H1 (cell line): ENCODE results near the gene TMEM229B. TPM values are rescaled to one million over a fixed set of nuclear protein-coding genes. Genes with fewer than 3 reads are reported as not detected.

ENCODE experiments used
- CTCF ChIA-PET: fragments of 300-600 bp; sonication (Branson Sonifier 250); formaldehyde crosslinking; loops from one replicate; lab custom pipeline; 2021; ENCODE audit not compliant: partially characterized antibody; lab: Charles Lee
- POLR2A ChIA-PET: fragments of 300-600 bp; sonication (Branson Sonifier 250); formaldehyde crosslinking; loops from one replicate; lab custom pipeline; 2021; ENCODE audit warnings: inconsistent platforms; ENCODE audit not compliant: partially characterized antibody; lab: Charles Lee
- DNase-seq, 2 experiments: peaks; one replicate each; pipeline versions ENCODE4 v3.0.0 to v3.0.0-alpha.2; 2010 to 2022; ENCODE audit warnings: low spot score in 2 of 2, low read depth in 1 of 2, mixed read lengths in 1 of 2
- FAIRE-seq: peaks from 2 replicates; lab custom pipeline; 2011; peaks lifted over from hg19 to GRCh38; lab: Jason Lieb, UNC
- H2AFZ ChIP-seq: 2 replicates; pipeline ENCODE4 v1.8.1; 2012; ENCODE audit warnings: low read length, inconsistent platforms
- H2AK5ac ChIP-seq: 2 replicates; pipeline ENCODE4 v1.6.1; 2013; ENCODE audit warnings: low read depth, low read length
- H2BK120ac ChIP-seq: replicated peaks from 2 replicates; pipeline ENCODE3; 2013; ENCODE audit warnings: low read depth, low read length, inconsistent platforms
- H2BK12ac ChIP-seq: 2 replicates; pipeline ENCODE4 v1.6.1; 2013; ENCODE audit warnings: low read depth, low read length
- H2BK15ac ChIP-seq: 2 replicates; pipeline ENCODE4 v1.6.1; 2013; ENCODE audit warnings: low read length
- H2BK20ac ChIP-seq: 2 replicates; pipeline ENCODE4 v1.6.1; 2013; ENCODE audit warnings: low read length
- H2BK5ac ChIP-seq: 2 replicates; pipeline ENCODE4 v1.6.1; 2013; ENCODE audit warnings: low read depth, low read length
- H3K14ac ChIP-seq: 2 replicates; pipeline ENCODE4 v1.6.1; 2013; ENCODE audit warnings: inconsistent platforms; ENCODE audit not compliant: insufficient read length
- H3K18ac ChIP-seq: 2 replicates; pipeline ENCODE4 v1.6.1; 2013; ENCODE audit warnings: low read length; ENCODE audit errors: extremely low read depth
- H3K23ac ChIP-seq: 2 replicates; pipeline ENCODE4 v1.6.1; 2013; ENCODE audit warnings: inconsistent platforms; ENCODE audit not compliant: insufficient read length
- H3K23me2 ChIP-seq: 2 replicates; pipeline ENCODE4 v1.6.1; 2013; ENCODE audit warnings: low read depth, low read length
- H3K27ac ChIP-seq: 2 replicates; pipeline ENCODE4 v1.6.1; 2011; ENCODE audit warnings: low read depth, low read length, inconsistent platforms
- H3K27me3 ChIP-seq, 4 experiments: replicated peaks in 1 of 4; 1 replicate in 1 of 4; 2 replicates in 3 of 4; pipeline versions ENCODE4 v1.6.1 to v1.8.1; 2011 to 2013; ENCODE audit warnings: low read length in 3 of 4, mild to moderate bottlenecking in 3 of 4, inconsistent platforms in 2 of 4, mixed read lengths in 2 of 4, moderate library complexity in 1 of 4; ENCODE audit not compliant: control insufficient read depth in 3 of 4, insufficient read depth in 3 of 4; ENCODE audit errors: extremely low read depth in 1 of 4
- H3K36me3 ChIP-seq, 4 experiments: 2 replicates each; pipeline versions ENCODE4 v1.6.1 to v1.8.1; 2011 to 2013; ENCODE audit warnings: mild to moderate bottlenecking in 4 of 4, low read length in 3 of 4, moderate library complexity in 2 of 4, control low read depth in 1 of 4, inconsistent platforms in 1 of 4; ENCODE audit not compliant: insufficient read depth in 4 of 4, control insufficient read depth in 2 of 4
- H3K4ac ChIP-seq: replicated peaks from 2 replicates; pipeline ENCODE3; 2013; ENCODE audit warnings: low read length, low read depth, mixed read lengths, inconsistent platforms; ENCODE audit not compliant: insufficient read length
- H3K4me1 ChIP-seq, 4 experiments: replicated peaks in 1 of 4; 1 replicate in 1 of 4; 2 replicates in 3 of 4; pipeline versions ENCODE4 v1.6.1 to v1.8.1; 2011 to 2013; ENCODE audit warnings: low read length in 3 of 4, inconsistent platforms in 2 of 4, mixed read lengths in 1 of 4; ENCODE audit not compliant: insufficient read depth in 4 of 4, control insufficient read depth in 3 of 4
- H3K4me2 ChIP-seq, 2 experiments: 2 replicates each; pipeline versions ENCODE4 v1.6.1 to v1.8.1; 2011 to 2013; ENCODE audit warnings: low read depth in 2 of 2, low read length in 2 of 2, control low read depth in 1 of 2, inconsistent platforms in 1 of 2, mild to moderate bottlenecking in 1 of 2; ENCODE audit not compliant: insufficient read depth in 1 of 2
- H3K4me3 ChIP-seq, 4 experiments: fragments of 200-600, 300-600 bp in 1 of 4; sonication (generic), shearing (Covaris generic), sonication (Bioruptor Twin) in 1 of 4; 2 replicates each; pipeline versions ENCODE4 v1.5.1 to v1.8.1; 2011 to 2016; ENCODE audit warnings: low read length in 4 of 4, low read depth in 3 of 4, control low read depth in 2 of 4, inconsistent platforms in 2 of 4, mild to moderate bottlenecking in 2 of 4, mixed read lengths in 1 of 4, moderate library complexity in 1 of 4; ENCODE audit not compliant: insufficient read depth in 2 of 4; ENCODE audit errors: extremely low read depth in 1 of 4
- H3K56ac ChIP-seq: replicated peaks from 2 replicates; pipeline ENCODE3; 2013; ENCODE audit warnings: low read depth, mild to moderate bottlenecking, mixed read lengths, low read length, inconsistent platforms; ENCODE audit not compliant: insufficient read length
- H3K79me1 ChIP-seq: 2 replicates; pipeline ENCODE4 v1.6.1; 2013; ENCODE audit warnings: low read depth, low read length, control low read depth
- H3K79me2 ChIP-seq, 2 experiments: 2 replicates each; pipeline versions ENCODE4 v1.6.1 to v1.8.1; 2012 to 2013; ENCODE audit warnings: low read length in 2 of 2, mild to moderate bottlenecking in 2 of 2, inconsistent platforms in 1 of 2; ENCODE audit not compliant: insufficient read depth in 2 of 2, control insufficient read depth in 1 of 2
- H3K9ac ChIP-seq, 4 experiments: replicated peaks in 1 of 4; 1 replicate in 1 of 4; 2 replicates in 3 of 4; pipeline versions ENCODE4 v1.6.1 to v1.8.1; 2011 to 2013; ENCODE audit warnings: low read depth in 3 of 4, low read length in 3 of 4, control low read depth in 2 of 4, mild to moderate bottlenecking in 2 of 4, moderate library complexity in 2 of 4, inconsistent platforms in 1 of 4; ENCODE audit errors: extremely low read depth in 1 of 4
- H3K9me3 ChIP-seq, 2 experiments: 2 replicates each; pipeline versions ENCODE4 v1.6.1 to v1.8.1; 2012 to 2013; ENCODE audit warnings: mild to moderate bottlenecking in 2 of 2, moderate library complexity in 2 of 2, control low read depth in 1 of 2, inconsistent platforms in 1 of 2, low read depth in 1 of 2, low read length in 1 of 2, mixed read lengths in 1 of 2; ENCODE audit not compliant: insufficient read depth in 2 of 2
- H4K20me1 ChIP-seq, 2 experiments: replicated peaks in 1 of 2; 2 replicates each; pipeline versions ENCODE3 to v1.8.1; 2011 to 2013; ENCODE audit warnings: inconsistent platforms in 2 of 2, low read length in 2 of 2, mild to moderate bottlenecking in 1 of 2; ENCODE audit not compliant: insufficient read depth in 2 of 2, control insufficient read depth in 1 of 2
- H4K5ac ChIP-seq: 2 replicates; pipeline ENCODE4 v1.6.1; 2013; ENCODE audit warnings: low read length, low read depth, mixed read lengths, inconsistent platforms; ENCODE audit not compliant: insufficient read length
- H4K8ac ChIP-seq: 2 replicates; pipeline ENCODE4 v1.8.0; 2013; ENCODE audit warnings: mild to moderate bottlenecking, moderate library complexity, low read length, inconsistent platforms; ENCODE audit not compliant: insufficient read depth; ENCODE audit errors: extremely low read depth
- H4K91ac ChIP-seq: replicated peaks from 2 replicates; pipeline ENCODE3; 2013; ENCODE audit warnings: low read length, mixed read lengths, inconsistent platforms; ENCODE audit not compliant: insufficient read length
- BACH1 ChIP-seq: IDR thresholded peaks from 2 replicates; pipeline ENCODE4 v1.6.1; 2012; ENCODE audit warnings: low read length, improper control_type of control experiment
- BCL11A ChIP-seq, 2 experiments: IDR thresholded peaks; one replicate each; pipeline ENCODE4 v1.6.1; 2011; ENCODE audit warnings: low read depth in 2 of 2, low read length in 2 of 2, mild to moderate bottlenecking in 2 of 2
- CBX8 ChIP-seq: fragments of 300-800, 300-1000 bp; sonication (generic); IDR thresholded peaks from 2 replicates; pipeline ENCODE4 v1.7.1; 2016; ENCODE audit warnings: low read depth, low read length, borderline replicate concordance
- EGR1 ChIP-seq: IDR thresholded peaks from 2 replicates; pipeline ENCODE4 v1.6.1; 2011; ENCODE audit warnings: low read depth, low read length, borderline replicate concordance
- HDAC2 ChIP-seq, 2 experiments: fragments of 300-600 bp in 1 of 2; sonication (generic) in 1 of 2; IDR thresholded peaks; 2 replicates each; pipeline ENCODE4 v1.6.1; 2011 to 2012; ENCODE audit warnings: low read depth in 2 of 2, low read length in 2 of 2, mild to moderate bottlenecking in 2 of 2, moderate library complexity in 2 of 2, borderline replicate concordance in 1 of 2, inconsistent platforms in 1 of 2
- KDM4A ChIP-seq: IDR thresholded peaks from one replicate; pipeline ENCODE4 v1.7.1; 2012; ENCODE audit warnings: low read depth, mild to moderate bottlenecking, moderate library complexity, low read length, inconsistent platforms; ENCODE audit not compliant: severe bottlenecking
- POLR2A ChIP-seq, 2 experiments: IDR thresholded peaks; 1 replicate in 1 of 2; 2 replicates in 1 of 2; pipeline ENCODE4 v1.6.1; 2011; ENCODE audit warnings: low read depth in 2 of 2, low read length in 2 of 2, mild to moderate bottlenecking in 2 of 2; ENCODE audit errors: control extremely low read depth in 1 of 2
- RXRA ChIP-seq: IDR thresholded peaks from 2 replicates; pipeline ENCODE4 v1.6.1; 2011; ENCODE audit warnings: low read depth, mild to moderate bottlenecking, low read length, moderate library complexity; ENCODE audit not compliant: insufficient read depth
- SIX5 ChIP-seq: IDR thresholded peaks from 2 replicates; pipeline ENCODE4 v1.6.1; 2011; ENCODE audit warnings: mild to moderate bottlenecking, low read depth, low read length
- SP1 ChIP-seq: IDR thresholded peaks from 2 replicates; pipeline ENCODE4 v1.6.1; 2011; ENCODE audit warnings: low read depth, low read length
- SP2 ChIP-seq: IDR thresholded peaks from 2 replicates; pipeline ENCODE4 v1.6.1; 2012; ENCODE audit warnings: mild to moderate bottlenecking, low read length, inconsistent platforms
- SP4 ChIP-seq: IDR thresholded peaks from 2 replicates; pipeline ENCODE4 v1.6.1; 2012; ENCODE audit warnings: low read length, inconsistent platforms
- SUZ12 ChIP-seq: fragments of 200-600 bp; sonication (generic); IDR thresholded peaks from 2 replicates; pipeline ENCODE4 v1.6.1; 2012; ENCODE audit warnings: mild to moderate bottlenecking, inconsistent platforms, low read length, moderate library complexity, mixed read lengths
- TAF7 ChIP-seq: optimal IDR thresholded peaks from 2 replicates; pipeline ENCODE3; 2011; ENCODE audit warnings: low read depth, mild to moderate bottlenecking, inconsistent platforms, low read length, moderate library complexity, borderline replicate concordance
- YY1 ChIP-seq: IDR thresholded peaks from 2 replicates; pipeline ENCODE4 v1.6.1; 2011; ENCODE audit warnings: low read depth, mild to moderate bottlenecking, low read length
- WGBS, 2 experiments: shearing (Covaris generic) in 1 of 2; methylation state at CpG; one replicate each; pipeline versions ENCODE4 v1.1.6 to v1.1.7; 2013 to 2015; ENCODE audit warnings: low lambda C conversion rate in 2 of 2, mixed read lengths in 2 of 2, inconsistent platforms in 1 of 2, low coverage in 1 of 2, missing lambda C conversion rate in 1 of 2; ENCODE audit not compliant: insufficient replicate concordance in 2 of 2, insufficient coverage in 1 of 2, insufficient read length in 1 of 2; ENCODE audit errors: extremely low coverage in 1 of 2, missing lambda C conversion rate in 1 of 2; 5-methylcytosine and 5-hydroxymethylcytosine counted together
- polyA plus RNA-seq, 7 experiments: library from polyadenylated mRNA; depleted of rRNA in 3 of 7; stranded (reverse) in 5 of 7; unstranded in 2 of 7; fragments of >200 nt in 5 of 7; fragments of 200-250 nt in 2 of 7; gene quantifications; 1 replicate in 5 of 7; 2 replicates in 1 of 7; 4 replicates in 1 of 7; pipeline versions ENCODE4 v1.2.1 to v1.2.3, GENCODE V29; 2011 to 2013; ENCODE audit warnings: missing spikeins in 2 of 7, mixed read lengths in 2 of 7
- total RNA-seq: library from RNA; stranded (reverse); fragmentation: NEBNext Ultra II Directional; extraction: Animal tissue kit (Norgen Biotek cat#: 25700); gene quantifications from 2 replicates; pipeline ENCODE4 v1.2.1, GENCODE V29; 2021

TMEM229B gene
- total and polyA plus RNA-seq, 2 of the 8 experiments (the other 6 are each of a cell fraction or from before 2014, with no cell fraction given) = 0.73 to 0.85 TPM

DNA sequence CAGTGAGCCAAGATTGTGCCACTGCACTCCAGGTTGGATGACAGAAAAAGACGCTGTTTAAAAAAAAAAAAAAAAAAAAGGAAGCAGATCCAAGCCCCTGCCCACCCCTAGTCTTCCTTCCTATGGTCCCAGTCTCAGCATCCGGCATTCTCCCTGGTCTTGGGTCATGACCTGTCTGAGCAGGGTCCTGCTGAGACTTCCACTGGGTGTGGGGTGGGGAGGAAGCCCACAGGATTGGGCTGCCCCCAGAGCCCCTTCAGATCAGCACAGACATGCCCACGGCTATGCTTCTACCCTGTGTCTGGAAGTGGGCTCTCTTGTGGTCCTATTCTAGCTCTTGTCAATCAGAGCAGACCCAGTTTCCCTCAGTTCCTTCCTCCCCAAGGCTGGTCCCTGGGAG, 64.0 kb downstream of the TMEM229B start:
- Histone ChIP-seq H3K79me2 (no peaks in the 10 kb centered on the region), H3K9ac (no peak overlapping the region), H2BK12ac (no peak overlapping the region; the same call in 1 of the 2 replicates), H4K8ac (no peak overlapping the region), H3K4me1 (peaks cover 0 to 7% (median 2%) of the 10 kb centered on the region in 4 experiments; a peak in 3 of 7 replicates), H3K18ac (no peak overlapping the region), H3K4me2 (no peak overlapping the region), H3K23me2 (no peaks in the 10 kb centered on the region), H2BK5ac (no peak overlapping the region), H2AFZ (no peak overlapping the region), H3K27me3 (no peaks in the 10 kb centered on the region), H4K20me1 (no peaks in the 10 kb centered on the region), H3K27ac (no peak overlapping the region), H3K14ac (no peak overlapping the region), H3K56ac (no peak overlapping the region), H3K4me3 (no peak overlapping the region), H3K79me1 (no peaks in the 10 kb centered on the region), H3K36me3 (no peaks in the 10 kb centered on the region), H3K4ac (no peak overlapping the region), H2BK15ac (no peak overlapping the region), H2BK120ac (no peak overlapping the region), H2AK5ac (no peak overlapping the region), H3K9me3 (no peaks in the 10 kb centered on the region), H4K5ac (no peak overlapping the region), H2BK20ac (no peak overlapping the region), H4K91ac (no peak overlapping the region), H3K23ac (no peak overlapping the region)
- FAIRE-seq (no peak), DNase-seq (no peak)
- ChIA-PET POLR2A (interaction anchor here (0.7 to 1.1 kb wide), 2 partner anchors 134 to 210 kb away, joined by 3 read pairs; no protein-coding TSS in a partner anchor), CTCF (interaction anchor here (0.6 to 21.6 kb wide), 14 partner anchors 7 to 197 kb away, joined by 3 to 446 read pairs (median 6); partner anchors contain the start of gene PIGH)
- WGBS, 2 experiments = 86% methylated on average over 2 of the region's 3 CpGs; no CpG with 5 or more reads in 1 of the 2 experiments
- TF ChIP-seq SUZ12 (no peak), HDAC2 (IDR thresholded peaks at IDR 0.05; ENCODE audit: borderline replicate concordance in 1 of 2, low read depth in 2 of 2, low read length in 2 of 2) (no peak), YY1 (no peak), TAF7 (no peak), SP1 (no peak), EGR1 (no peak), CBX8 (no peak), SP4 (no peak), SIX5 (no peak), SP2 (no peak), RXRA (no peak), KDM4A (no peak), POLR2A (IDR thresholded peaks at IDR 0.05; ENCODE audit: control extremely low read depth in 1 of 2, low read depth in 2 of 2, low read length in 2 of 2) (no peak), BACH1 (no peak), BCL11A (IDR thresholded peaks at IDR 0.05; ENCODE audit: low read depth in 2 of 2, low read length in 2 of 2) (no peak)
